Esophagus (tissue), 2 donors: Measurements from ENCODE around the gene PHACTR3. TPM values are rescaled to one million over a fixed set of nuclear protein-coding genes. Genes with fewer than 3 reads are reported as not detected.

Experiments
- H3K27ac ChIP-seq, 2 donors: one replicate each; pipeline ENCODE4 v1.5.1; 2013; ENCODE audit warnings: low read depth in 2 of 2, mild to moderate bottlenecking in 2 of 2, inconsistent platforms in 1 of 2, low read length in 1 of 2, moderate library complexity in 1 of 2
- H3K27me3 ChIP-seq, 2 donors: one replicate each; pipeline ENCODE4 v1.6.1; 2013; ENCODE audit warnings: low read length in 2 of 2, control low read depth in 1 of 2, mild to moderate bottlenecking in 1 of 2; ENCODE audit not compliant: insufficient read depth in 2 of 2, control insufficient read depth in 1 of 2
- H3K36me3 ChIP-seq, 2 donors: one replicate each; pipeline ENCODE4 v1.6.1; 2013; ENCODE audit warnings: low read length in 1 of 2; ENCODE audit not compliant: control insufficient read depth in 2 of 2, insufficient read depth in 2 of 2
- H3K4me1 ChIP-seq, 2 donors: one replicate each; pipeline ENCODE4 v1.6.1; 2013; ENCODE audit warnings: low read length in 1 of 2; ENCODE audit not compliant: control insufficient read depth in 2 of 2, insufficient read depth in 2 of 2
- H3K4me3 ChIP-seq, 2 donors: one replicate each; pipeline ENCODE4 v1.5.1; 2013; ENCODE audit warnings: low read length in 2 of 2, mild to moderate bottlenecking in 2 of 2, low read depth in 1 of 2, moderate library complexity in 1 of 2
- H3K9me3 ChIP-seq, 2 donors: one replicate each; pipeline ENCODE4 v1.6.1; 2013; ENCODE audit warnings: mild to moderate bottlenecking in 2 of 2, low read depth in 1 of 2, low read length in 1 of 2, moderate library complexity in 1 of 2; ENCODE audit not compliant: control insufficient read depth in 2 of 2, insufficient read depth in 1 of 2
- WGBS, 2 donors: extraction: QIAGEN DNeasy Blood & Tissue Kit; methylation state at CpG; one replicate each; pipeline ENCODE4 v1.1.7; 2013; 5-methylcytosine and 5-hydroxymethylcytosine counted together
- polyA plus RNA-seq, 2 donors: library from polyadenylated mRNA; stranded (reverse); fragments of 200-250 nt; gene quantifications; one replicate each; pipeline ENCODE4 v1.2.3, GENCODE V29; 2013
- donor health status: healthy with polysubstance abuse.
- donor health status: Bipolar disorder and iron deficiency.

Gene PHACTR3
- polyA plus RNA-seq, 2 donors = 0.27 to 0.83 TPM

- H3K9me3 ChIP-seq = no peaks in the 10 kb centered on the region
- H3K4me1 ChIP-seq = peaks cover 0 to 2% of the 10 kb centered on the region in 2 donors
- WGBS, 2 donors = 58 to 73% methylated on average over 1 of the region's 1 CpG
- no peaks in the 10 kb centered on the region for H3K27me3 ChIP-seq
- no peak overlapping the region for H3K27ac ChIP-seq
- H3K4me3 ChIP-seq = no peak overlapping the region
- no peaks in the 10 kb centered on the region for H3K36me3 ChIP-seq
Measured at GRCh38 chr20:59735917-59736316, 131.6 kb downstream of the PHACTR3 start.

GRCh38 chr20:59736366-59736765 is 132.0 kb downstream of the PHACTR3 start:
- H3K27me3 ChIP-seq = no peaks in the 10 kb centered on the region
- WGBS, 2 donors = 65 to 68% methylated on average over 10 of the region's 10 CpGs

GRCh38 chr20:59737073-59737666 is 132.8 kb downstream of the PHACTR3 start:
- Histone ChIP-seq H3K4me1 (peaks cover 0 to 2% of the 10 kb centered on the region in 2 donors), H3K9me3 (no peaks in the 10 kb centered on the region), H3K36me3 (no peaks in the 10 kb centered on the region), H3K27me3 (no peaks in the 10 kb centered on the region), H3K4me3 (no peak overlapping the region), H3K27ac (no peak overlapping the region)
- WGBS, 2 donors = 67 to 71% methylated on average over 16 of the region's 16 CpGs

More at GRCh38 chr20:59736366-59736765, 132.0 kb downstream of the PHACTR3 start:
- H3K4me3 ChIP-seq = no peak overlapping the region
- no peak overlapping the region for H3K27ac ChIP-seq
- peaks cover 0 to 2% of the 10 kb centered on the region in 2 donors for H3K4me1 ChIP-seq
- H3K9me3 ChIP-seq = no peaks in the 10 kb centered on the region
- H3K36me3 ChIP-seq = no peaks in the 10 kb centered on the region

GRCh38 chr20:59737816-59738215 is 133.5 kb downstream of the PHACTR3 start:
- Histone ChIP-seq H3K27me3 (no peaks in the 10 kb centered on the region), H3K4me3 (no peak overlapping the region), H3K27ac (no peak overlapping the region), H3K9me3 (no peaks in the 10 kb centered on the region), H3K36me3 (no peaks in the 10 kb centered on the region), H3K4me1 (peaks cover 0 to 2% of the 10 kb centered on the region in 2 donors)
- WGBS, 2 donors = 67 to 74% methylated on average over 4 of the region's 4 CpGs

- WGBS, 2 donors = 52 to 54% methylated on average over 4 of the region's 4 CpGs
- H3K4me1 ChIP-seq = peaks cover 0 to 2% of the 10 kb centered on the region in 2 donors
- H3K9me3 ChIP-seq = no peaks in the 10 kb centered on the region
- no peaks in the 10 kb centered on the region for H3K27me3 ChIP-seq
- H3K36me3 ChIP-seq = no peaks in the 10 kb centered on the region
- no peak overlapping the region for H3K4me3 ChIP-seq
- H3K27ac ChIP-seq = no peak overlapping the region
Measured at GRCh38 chr20:59738851-59739250, 134.5 kb downstream of the PHACTR3 start.

GRCh38 chr20:59740621-59741020 is 136.3 kb downstream of the PHACTR3 start:
- Histone ChIP-seq H3K27me3 (no peaks in the 10 kb centered on the region), H3K27ac (no peak overlapping the region)
- 69 to 76% methylated on average over 7 of the region's 7 CpGs for WGBS, 2 donors

GRCh38 chr20:59741073-59741472 is 136.7 kb downstream of the PHACTR3 start:
- Histone ChIP-seq H3K36me3 (no peaks in the 10 kb centered on the region), H3K4me1 (peaks cover 0 to 2% of the 10 kb centered on the region in 2 donors), H3K9me3 (no peaks in the 10 kb centered on the region), H3K4me3 (no peak overlapping the region), H3K27me3 (no peaks in the 10 kb centered on the region), H3K27ac (no peak overlapping the region)
- 87 to 88% methylated on average over 12 of the region's 12 CpGs for WGBS, 2 donors

More at GRCh38 chr20:59740621-59741020, 136.3 kb downstream of the PHACTR3 start:
- peaks cover 0 to 2% of the 10 kb centered on the region in 2 donors for H3K4me1 ChIP-seq
- no peaks in the 10 kb centered on the region for H3K36me3 ChIP-seq
- no peak overlapping the region for H3K4me3 ChIP-seq
- H3K9me3 ChIP-seq = no peaks in the 10 kb centered on the region

- no peaks in the 10 kb centered on the region for H3K9me3 ChIP-seq
- H3K4me3 ChIP-seq = no peak overlapping the region
- no peak overlapping the region for H3K27ac ChIP-seq
- H3K4me1 ChIP-seq = no peaks in the 10 kb centered on the region
- 83 to 89% methylated on average over 24 of the region's 24 CpGs for WGBS, 2 donors
- no peaks in the 10 kb centered on the region for H3K36me3 ChIP-seq
- H3K27me3 ChIP-seq = no peaks in the 10 kb centered on the region
Measured at GRCh38 chr20:59742351-59743095, 138.2 kb downstream of the PHACTR3 start.

- 79 to 84% methylated on average over 9 of the region's 9 CpGs for WGBS, 2 donors
- Histone ChIP-seq H3K4me3 (no peak overlapping the region), H3K27me3 (no peaks in the 10 kb centered on the region), H3K27ac (no peak overlapping the region), H3K9me3 (no peaks in the 10 kb centered on the region), H3K36me3 (no peaks in the 10 kb centered on the region), H3K4me1 (no peaks in the 10 kb centered on the region)
Measured at GRCh38 chr20:59743308-59743707, 139.0 kb downstream of the PHACTR3 start.
